Activated naive CD8-positive, alpha-beta T cell (primary cell): ENCODE measurements around the gene BBOX1.
"Not testable (repeated sequence)": the region's sequence is repeated elsewhere in the genome, so short reads cannot be mapped to it uniquely, and the experiment has no call there.

Experiments
- H3K27ac Mint-ChIP-seq: one replicate; pipeline ENCODE4 v1.8.0; 2021; ENCODE audit warnings: mixed read lengths
- H3K27me3 Mint-ChIP-seq: one replicate; pipeline ENCODE4 v1.8.0; 2021; ENCODE audit warnings: mixed read lengths
- H3K36me3 Mint-ChIP-seq: one replicate; pipeline ENCODE4 v1.8.0; 2021; ENCODE audit warnings: mixed read lengths
- H3K4me1 Mint-ChIP-seq: one replicate; pipeline ENCODE4 v1.8.0; 2021; ENCODE audit warnings: low read depth, mixed read lengths
- H3K4me3 Mint-ChIP-seq: one replicate; pipeline ENCODE4 v1.8.0; 2021; ENCODE audit warnings: mild to moderate bottlenecking, mixed read lengths
- H3K9me3 Mint-ChIP-seq: one replicate; pipeline ENCODE4 v1.8.0; 2021; ENCODE audit warnings: low read depth, mixed read lengths

The BBOX1 gene

DNA sequence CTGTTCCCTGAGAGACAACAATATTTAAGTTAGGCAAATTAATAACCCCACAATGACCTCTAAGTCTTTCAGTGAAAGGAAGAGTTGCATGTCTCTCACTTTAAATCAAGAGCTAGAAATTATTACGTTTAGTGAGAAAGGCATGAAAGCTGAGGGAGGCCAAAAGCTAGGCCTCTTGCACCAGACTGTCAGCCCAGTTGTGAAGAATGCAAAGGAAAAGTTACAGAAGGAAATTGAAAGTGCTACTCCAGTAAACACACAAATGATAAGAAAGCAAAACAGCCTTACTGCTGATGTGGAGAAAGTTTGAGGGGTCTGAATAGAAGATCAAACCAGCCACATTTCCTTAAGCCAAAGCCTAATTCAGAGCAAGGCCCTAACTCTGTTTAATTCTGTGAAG is 45.0 kb downstream of the BBOX1 start:
- Mint-ChIP-seq H3K9me3 (peaks cover 13% of the 10 kb centered on the region), H3K4me3 (no peak overlapping the region), H3K4me1 (no peaks in the 10 kb centered on the region), H3K27ac (no peak overlapping the region), H3K36me3 (no peaks in the 10 kb centered on the region), H3K27me3 (no peaks in the 10 kb centered on the region)

DNA sequence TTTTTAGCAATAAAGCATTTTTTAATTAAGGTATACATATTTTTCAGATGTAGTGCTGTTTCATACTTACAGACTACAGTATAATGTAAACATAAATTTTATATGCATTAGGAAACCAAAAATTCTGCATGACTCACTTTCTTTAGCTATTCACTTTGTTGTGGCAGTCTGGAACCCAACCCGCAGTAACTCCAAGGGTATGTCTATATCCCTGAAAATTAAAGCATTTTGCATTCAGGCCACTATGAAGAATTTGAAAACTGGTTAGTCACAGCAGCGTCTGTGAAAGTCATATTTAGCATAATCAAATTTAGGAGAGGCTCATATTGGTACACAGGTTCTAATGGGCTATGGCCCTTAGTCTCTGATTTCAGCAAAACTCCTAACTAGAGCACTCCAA is 46.8 kb downstream of the BBOX1 start:
- H3K9me3 Mint-ChIP-seq: peaks cover 16% of the 10 kb centered on the region
- no peaks in the 10 kb centered on the region for H3K27me3 Mint-ChIP-seq
- H3K4me3 Mint-ChIP-seq: no peak overlapping the region
- no peak overlapping the region for H3K27ac Mint-ChIP-seq
- no peaks in the 10 kb centered on the region for H3K4me1 Mint-ChIP-seq
- peaks cover 3% of the 10 kb centered on the region for H3K36me3 Mint-ChIP-seq

DNA sequence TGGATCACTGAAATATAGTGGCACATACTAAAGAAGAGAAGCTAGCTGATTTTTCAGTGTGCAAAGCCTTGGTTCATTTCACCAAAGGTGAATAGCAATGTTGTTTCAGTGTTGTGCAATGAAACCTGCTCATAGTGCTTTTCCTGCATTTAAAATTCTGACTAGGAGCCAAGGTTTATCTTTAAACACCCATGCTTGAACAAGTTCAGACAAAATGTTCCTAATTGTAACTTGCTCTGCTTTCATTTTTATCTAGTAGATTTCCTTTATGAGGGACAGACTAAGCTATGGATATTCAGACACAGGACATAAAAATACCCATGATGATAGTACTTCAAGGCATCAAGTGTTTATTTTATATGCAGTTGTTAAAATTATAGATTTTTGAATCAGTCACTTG is 47.7 kb downstream of the BBOX1 start:
- Mint-ChIP-seq H3K4me3 (no peak overlapping the region), H3K27me3 (no peaks in the 10 kb centered on the region), H3K36me3 (peaks cover 3% of the 10 kb centered on the region), H3K9me3 (peaks cover 22% of the 10 kb centered on the region), H3K27ac (no peak overlapping the region), H3K4me1 (no peaks in the 10 kb centered on the region)

DNA sequence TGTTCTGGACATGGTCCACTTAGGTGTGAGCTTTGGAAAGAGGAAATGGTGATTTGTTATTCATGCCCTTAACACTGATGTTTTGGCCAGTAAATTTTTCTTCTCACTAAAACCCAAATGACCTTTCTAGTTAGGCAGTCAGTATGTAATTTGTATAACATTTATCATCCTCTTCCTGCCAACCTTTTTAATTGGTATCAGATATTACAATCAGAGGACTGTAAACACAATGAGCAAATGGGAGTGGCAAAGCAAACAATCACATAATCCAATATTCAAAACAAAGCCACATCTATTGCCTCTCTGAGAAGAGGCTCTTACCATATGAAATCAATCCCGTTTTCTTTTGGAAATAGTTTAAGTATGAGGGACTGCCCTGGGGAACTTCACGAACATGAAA is 49.1 kb downstream of the BBOX1 start:
- Mint-ChIP-seq H3K27ac (no peak overlapping the region), H3K9me3 (peaks cover 23% of the 10 kb centered on the region), H3K4me3 (no peak overlapping the region), H3K4me1 (no peaks in the 10 kb centered on the region), H3K36me3 (peaks cover 3% of the 10 kb centered on the region), H3K27me3 (no peaks in the 10 kb centered on the region)

DNA sequence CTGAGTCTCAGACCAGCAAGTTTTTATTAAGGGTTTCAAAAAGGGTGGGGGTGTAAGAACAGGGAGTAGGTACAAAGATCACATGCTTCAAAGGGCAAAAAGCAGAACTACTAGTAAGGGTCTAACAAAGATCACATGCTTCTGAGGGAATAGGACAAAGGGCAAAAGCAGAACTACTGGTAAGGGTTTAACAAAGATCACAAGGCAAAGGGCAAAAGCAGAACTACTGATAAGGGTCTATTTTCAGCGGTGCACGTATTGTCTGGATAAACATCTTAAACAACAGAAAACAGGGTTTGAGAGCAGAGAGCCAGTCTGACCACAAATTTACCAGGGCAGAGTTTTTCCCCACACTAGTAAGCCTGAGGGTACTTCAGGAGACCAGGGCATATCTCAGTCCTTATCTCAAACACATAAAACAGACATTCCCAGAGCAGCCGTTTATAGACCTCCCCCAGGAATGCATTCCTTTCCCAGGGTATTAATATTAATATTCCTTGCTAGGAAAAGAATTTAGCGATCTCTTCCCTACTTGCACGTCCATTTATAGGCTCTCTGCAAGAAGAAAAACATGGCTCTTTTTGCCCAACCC is 49.8 kb downstream of the BBOX1 start:
- H3K36me3 Mint-ChIP-seq, H3K4me3 Mint-ChIP-seq, H3K27me3 Mint-ChIP-seq, H3K27ac Mint-ChIP-seq, H3K4me1 Mint-ChIP-seq: not testable (repeated sequence)
- peaks cover 23% of the 10 kb centered on the region for H3K9me3 Mint-ChIP-seq

DNA sequence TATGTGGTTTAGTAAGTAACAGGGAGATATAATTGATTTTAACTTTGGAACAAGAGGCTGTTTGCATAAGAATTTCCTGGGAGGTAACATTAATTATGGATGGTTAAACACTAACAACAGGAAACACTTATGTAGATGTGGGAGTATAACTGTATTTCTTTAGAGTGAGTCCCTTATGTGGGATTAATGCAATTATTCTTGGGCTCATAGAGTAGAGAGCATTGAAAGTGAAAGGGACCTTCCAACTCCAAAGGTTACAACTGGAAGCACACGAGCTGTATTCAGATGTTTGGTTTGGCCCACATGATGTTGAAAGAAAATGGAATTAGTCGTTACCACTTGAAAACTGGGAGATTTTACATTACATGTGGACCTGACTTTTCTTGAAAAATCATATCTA is 53.5 kb downstream of the BBOX1 start:
- peaks cover 23% of the 10 kb centered on the region for H3K9me3 Mint-ChIP-seq
- H3K27me3 Mint-ChIP-seq: no peaks in the 10 kb centered on the region
- H3K4me3 Mint-ChIP-seq: no peak overlapping the region
- no peak overlapping the region for H3K27ac Mint-ChIP-seq
- peaks cover 3% of the 10 kb centered on the region for H3K36me3 Mint-ChIP-seq
- no peaks in the 10 kb centered on the region for H3K4me1 Mint-ChIP-seq

DNA sequence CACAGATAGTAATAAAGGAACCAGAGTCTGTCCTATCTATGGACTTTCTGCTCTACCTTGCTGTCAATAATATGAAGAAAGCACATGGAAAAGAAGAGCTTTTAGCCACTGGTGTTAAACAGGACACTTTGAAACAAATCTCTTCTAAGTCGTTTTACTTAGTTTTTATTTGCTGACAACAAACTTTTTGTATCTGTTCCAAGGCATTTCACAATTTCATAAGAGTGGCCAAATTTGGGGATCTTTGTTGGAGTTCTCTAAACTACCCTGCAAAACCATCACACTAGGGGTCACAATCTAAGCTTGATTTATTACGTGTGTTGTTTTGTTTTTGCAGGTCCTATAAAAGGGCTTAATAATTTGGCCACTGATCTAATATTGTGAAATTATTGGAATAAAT is 54.4 kb downstream of the BBOX1 start:
- Mint-ChIP-seq H3K4me1 (no peaks in the 10 kb centered on the region), H3K27ac (no peak overlapping the region), H3K4me3 (no peak overlapping the region)

DNA sequence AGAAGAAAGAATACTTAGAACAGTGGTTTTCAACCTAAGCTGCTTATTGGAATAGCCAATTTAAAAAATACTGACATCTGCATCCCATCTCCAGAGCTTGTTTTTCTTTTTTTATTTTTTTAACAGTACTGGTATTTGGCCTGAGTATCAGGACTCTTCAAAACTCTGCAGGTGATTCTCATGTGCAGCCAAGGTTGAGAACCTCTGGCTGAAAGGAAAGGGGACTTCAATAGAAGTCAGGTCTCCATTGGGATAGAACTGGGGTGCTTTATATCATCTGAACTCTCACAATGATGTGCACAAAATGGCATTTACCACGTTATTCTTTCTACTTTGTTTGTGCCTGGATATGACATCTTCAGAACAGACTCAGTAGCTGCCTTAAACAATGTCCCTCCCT is 55.3 kb downstream of the BBOX1 start:
- H3K36me3 Mint-ChIP-seq: peaks cover 3% of the 10 kb centered on the region
- H3K27me3 Mint-ChIP-seq: no peaks in the 10 kb centered on the region
- peaks cover 10% of the 10 kb centered on the region for H3K9me3 Mint-ChIP-seq
- no peak overlapping the region for H3K4me3 Mint-ChIP-seq
- H3K27ac Mint-ChIP-seq: no peak overlapping the region
- H3K4me1 Mint-ChIP-seq: no peaks in the 10 kb centered on the region

More for the DNA sequence above, 54.4 kb downstream of the BBOX1 start:
- H3K27me3 Mint-ChIP-seq: no peaks in the 10 kb centered on the region
- peaks cover 14% of the 10 kb centered on the region for H3K9me3 Mint-ChIP-seq
- peaks cover 3% of the 10 kb centered on the region for H3K36me3 Mint-ChIP-seq

DNA sequence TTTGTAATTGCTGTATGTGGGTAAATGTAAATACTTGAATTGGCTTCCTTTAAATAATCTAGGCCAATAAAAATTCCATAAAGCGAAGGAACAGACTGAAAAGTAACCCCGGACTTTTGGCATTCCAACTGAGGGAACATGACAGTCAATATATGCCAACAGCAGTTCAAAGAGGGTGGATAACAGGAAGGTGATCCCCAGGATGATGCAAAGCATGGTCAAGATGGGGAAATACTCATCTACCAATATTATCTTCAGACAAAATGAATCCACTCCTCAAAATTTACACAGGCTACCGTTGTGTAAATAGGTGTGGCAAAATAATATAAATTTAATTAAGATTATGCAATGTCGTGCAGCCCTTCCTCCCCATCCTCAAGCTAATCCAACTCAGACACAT is 56.9 kb downstream of the BBOX1 start:
- Mint-ChIP-seq H3K9me3 (peaks cover 6% of the 10 kb centered on the region), H3K4me1 (no peaks in the 10 kb centered on the region), H3K27me3 (no peaks in the 10 kb centered on the region), H3K36me3 (no peaks in the 10 kb centered on the region), H3K27ac (no peak overlapping the region), H3K4me3 (no peak overlapping the region)

DNA sequence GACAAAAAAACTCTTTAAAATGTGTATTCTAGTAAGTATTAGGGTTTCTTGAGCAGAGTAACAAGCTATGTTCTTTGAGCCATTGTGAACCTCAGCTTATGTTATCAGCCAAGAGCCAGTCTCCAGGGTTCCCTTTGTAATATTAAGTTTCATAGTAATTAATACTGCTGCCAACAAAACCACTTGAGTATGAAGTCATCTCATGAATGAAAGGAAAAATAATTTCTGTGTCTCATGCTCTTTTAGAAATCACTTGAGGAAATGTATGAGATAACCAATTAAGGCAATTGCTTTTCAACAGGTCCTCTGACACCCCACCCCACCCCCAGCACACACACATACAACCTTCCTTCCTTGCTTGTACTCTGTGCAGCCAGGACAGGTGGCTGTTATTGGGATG is 59.9 kb downstream of the BBOX1 start:
- no peak overlapping the region for H3K4me3 Mint-ChIP-seq
- H3K27ac Mint-ChIP-seq: no peak overlapping the region
- no peaks in the 10 kb centered on the region for H3K36me3 Mint-ChIP-seq
- peaks cover 8% of the 10 kb centered on the region for H3K27me3 Mint-ChIP-seq
- H3K4me1 Mint-ChIP-seq: no peaks in the 10 kb centered on the region
- no peaks in the 10 kb centered on the region for H3K9me3 Mint-ChIP-seq

DNA sequence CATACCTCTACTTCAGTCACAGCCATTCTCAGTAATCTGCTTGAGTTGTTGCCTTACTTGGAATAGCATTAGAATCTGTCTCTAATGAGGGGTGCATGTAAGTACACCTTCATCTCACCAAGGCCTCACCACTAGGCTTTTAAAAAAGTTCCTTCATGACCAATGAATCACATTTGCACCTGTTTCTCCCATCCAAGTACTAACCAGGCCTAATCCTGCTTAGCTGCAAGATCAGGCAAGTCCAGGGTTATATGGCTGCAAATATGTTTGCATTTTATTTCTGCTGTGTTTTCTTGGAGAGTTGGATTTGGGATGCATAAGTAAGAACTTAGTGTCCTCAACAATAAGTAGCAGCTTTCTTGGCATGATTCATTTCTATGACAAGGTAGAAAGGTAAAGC is 66.9 kb downstream of the BBOX1 start:
- Mint-ChIP-seq H3K4me1 (no peaks in the 10 kb centered on the region), H3K4me3 (no peak overlapping the region), H3K36me3 (no peaks in the 10 kb centered on the region), H3K27ac (no peak overlapping the region), H3K27me3 (peaks cover 8% of the 10 kb centered on the region), H3K9me3 (no peaks in the 10 kb centered on the region)

DNA sequence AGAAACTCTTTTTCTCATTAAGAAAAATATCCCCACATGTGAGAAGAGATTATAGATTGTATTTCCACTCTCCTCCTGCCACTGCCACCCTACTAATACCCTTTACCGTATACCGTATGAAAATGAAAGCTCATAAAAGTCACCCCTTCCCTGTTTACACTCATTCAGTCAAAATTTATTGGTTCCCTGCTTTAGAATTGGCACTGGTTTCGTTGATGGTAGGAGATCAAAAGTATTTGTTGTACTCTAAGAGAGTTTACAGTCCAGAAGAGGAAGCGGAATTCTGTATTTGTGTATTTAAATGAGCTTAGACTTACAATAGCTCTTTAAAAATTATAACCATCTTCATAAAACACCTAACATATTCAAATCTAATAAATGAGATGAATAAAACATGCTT is 68.2 kb downstream of the BBOX1 start:
- Mint-ChIP-seq H3K27me3 (peaks cover 6% of the 10 kb centered on the region), H3K9me3 (no peaks in the 10 kb centered on the region), H3K4me1 (no peaks in the 10 kb centered on the region), H3K27ac (no peak overlapping the region), H3K36me3 (no peaks in the 10 kb centered on the region), H3K4me3 (no peak overlapping the region)

DNA sequence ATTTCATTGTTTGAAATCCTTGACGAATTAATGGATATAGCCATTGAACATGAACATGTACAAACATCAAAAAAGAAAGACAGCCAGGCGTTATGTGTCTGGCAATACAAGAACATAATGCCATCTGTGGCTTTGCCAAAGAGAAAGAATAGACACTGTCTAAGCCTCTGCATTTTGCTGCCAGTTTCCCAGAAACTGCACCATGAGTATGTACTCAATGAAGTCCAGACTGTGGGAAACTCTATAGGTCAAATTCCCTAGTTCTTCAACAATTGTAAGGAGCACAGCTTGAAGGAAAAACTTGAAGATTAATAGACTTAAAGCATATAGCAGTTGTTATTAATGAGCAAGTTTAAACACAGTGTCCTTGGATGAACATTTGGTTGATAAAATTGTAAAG is 71.3 kb downstream of the BBOX1 start:
- H3K9me3 Mint-ChIP-seq: no peaks in the 10 kb centered on the region

DNA sequence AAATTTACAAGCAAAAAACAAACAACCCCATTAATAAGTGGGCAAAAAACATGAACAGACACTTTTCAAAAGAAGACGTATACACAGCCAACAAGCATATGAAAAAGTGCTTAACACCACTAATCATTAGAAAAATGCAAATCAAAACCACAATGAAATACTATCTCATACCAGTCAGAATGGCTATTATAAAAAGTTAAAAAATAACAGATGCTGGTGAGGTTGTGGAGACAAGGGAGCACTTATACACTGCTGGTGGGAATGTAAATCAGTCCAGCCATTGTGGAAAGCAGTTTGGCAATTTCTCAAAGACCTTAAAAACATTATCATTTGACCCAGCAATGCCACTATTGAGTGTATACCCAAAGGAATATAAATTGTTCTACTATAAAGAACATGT is 72.3 kb downstream of the BBOX1 start:
- Mint-ChIP-seq H3K4me3 (no peak overlapping the region), H3K9me3 (no peaks in the 10 kb centered on the region), H3K27ac (no peak overlapping the region), H3K27me3 (no peaks in the 10 kb centered on the region), H3K36me3 (no peaks in the 10 kb centered on the region), H3K4me1 (no peaks in the 10 kb centered on the region)

More for the DNA sequence above, 71.3 kb downstream of the BBOX1 start:
- no peaks in the 10 kb centered on the region for H3K36me3 Mint-ChIP-seq
- no peak overlapping the region for H3K4me3 Mint-ChIP-seq
- H3K27ac Mint-ChIP-seq: no peak overlapping the region
- no peaks in the 10 kb centered on the region for H3K27me3 Mint-ChIP-seq
- H3K4me1 Mint-ChIP-seq: no peaks in the 10 kb centered on the region

DNA sequence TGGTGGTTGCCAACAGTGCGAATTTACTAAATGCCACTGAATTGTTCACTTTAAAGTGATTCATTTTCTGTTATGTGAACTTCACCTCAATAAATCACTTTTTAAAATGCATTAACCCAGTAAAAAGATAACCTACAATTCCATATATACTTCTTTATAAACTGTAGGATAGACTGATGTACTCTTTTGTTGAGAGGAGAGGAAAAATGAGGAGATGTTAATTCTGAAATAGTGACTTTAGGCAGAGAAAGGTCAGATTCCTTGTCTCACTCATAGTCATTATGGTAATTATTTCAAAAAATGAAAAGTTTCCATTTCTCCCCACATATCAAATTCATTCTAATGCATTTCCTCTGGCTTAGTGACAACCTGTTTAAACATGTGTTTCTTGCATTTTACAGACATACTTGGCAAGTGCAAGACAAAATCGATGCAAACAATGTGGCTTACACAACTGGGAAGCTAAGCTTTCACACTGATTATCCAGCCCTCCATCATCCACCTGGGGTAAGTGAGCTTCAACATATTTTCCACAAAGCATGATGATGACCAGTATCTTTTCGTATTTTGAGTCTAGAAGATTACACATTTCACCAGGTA is 74.5 kb downstream of the BBOX1 start:
- Mint-ChIP-seq H3K36me3 (no peaks in the 10 kb centered on the region), H3K27ac (no peak overlapping the region), H3K9me3 (no peaks in the 10 kb centered on the region), H3K4me3 (no peak overlapping the region), H3K27me3 (no peaks in the 10 kb centered on the region), H3K4me1 (no peaks in the 10 kb centered on the region)

DNA sequence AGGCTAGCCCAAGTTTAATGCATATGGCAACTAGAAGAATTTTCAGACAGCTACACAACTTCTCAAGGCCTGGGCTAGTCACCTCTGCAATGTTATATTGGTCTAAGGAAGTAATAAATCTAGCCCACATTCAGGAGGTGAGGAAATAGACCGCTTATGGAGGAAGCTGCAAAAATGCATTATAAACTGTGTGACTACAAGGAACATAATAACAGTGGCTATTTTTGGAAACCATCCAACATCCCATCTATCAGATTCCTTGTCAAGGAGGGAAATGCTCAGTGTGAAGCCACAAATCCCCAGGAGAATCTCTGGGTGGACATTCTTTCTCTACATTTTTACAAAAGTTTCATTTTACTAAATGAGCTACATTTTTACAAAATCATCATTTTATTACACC is 76.1 kb downstream of the BBOX1 start:
- Mint-ChIP-seq H3K27ac (no peak overlapping the region), H3K36me3 (no peaks in the 10 kb centered on the region), H3K4me3 (no peak overlapping the region), H3K27me3 (no peaks in the 10 kb centered on the region), H3K9me3 (no peaks in the 10 kb centered on the region), H3K4me1 (no peaks in the 10 kb centered on the region)
